ENCODE data around the gene NAB2.

DNA sequence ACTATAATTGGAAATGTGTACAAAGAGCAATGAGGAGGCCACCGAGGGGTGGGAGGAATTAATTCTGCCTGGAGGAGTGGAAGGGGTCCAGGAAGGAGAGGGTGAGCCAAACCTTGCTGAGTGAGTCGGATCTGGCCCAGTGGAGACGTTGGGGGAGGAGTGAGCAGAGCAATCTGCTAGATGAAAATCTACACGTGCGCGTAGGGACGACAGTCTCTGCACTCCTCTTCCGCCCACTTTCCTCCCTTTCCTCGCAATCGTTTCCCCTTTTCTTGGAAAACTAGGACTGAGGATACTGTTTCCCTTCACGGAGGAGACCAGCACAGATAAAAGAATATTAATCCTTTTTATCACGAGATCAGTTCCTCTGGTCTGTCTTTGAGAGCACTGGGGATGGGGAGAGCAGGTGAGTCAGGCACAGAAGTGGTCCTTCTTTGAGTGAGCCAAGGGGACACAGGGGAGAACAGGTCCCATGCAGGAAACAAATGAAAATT is 2.9 kb upstream of the NAB2 start:
- TF ChIP-seq, protein P1, sequence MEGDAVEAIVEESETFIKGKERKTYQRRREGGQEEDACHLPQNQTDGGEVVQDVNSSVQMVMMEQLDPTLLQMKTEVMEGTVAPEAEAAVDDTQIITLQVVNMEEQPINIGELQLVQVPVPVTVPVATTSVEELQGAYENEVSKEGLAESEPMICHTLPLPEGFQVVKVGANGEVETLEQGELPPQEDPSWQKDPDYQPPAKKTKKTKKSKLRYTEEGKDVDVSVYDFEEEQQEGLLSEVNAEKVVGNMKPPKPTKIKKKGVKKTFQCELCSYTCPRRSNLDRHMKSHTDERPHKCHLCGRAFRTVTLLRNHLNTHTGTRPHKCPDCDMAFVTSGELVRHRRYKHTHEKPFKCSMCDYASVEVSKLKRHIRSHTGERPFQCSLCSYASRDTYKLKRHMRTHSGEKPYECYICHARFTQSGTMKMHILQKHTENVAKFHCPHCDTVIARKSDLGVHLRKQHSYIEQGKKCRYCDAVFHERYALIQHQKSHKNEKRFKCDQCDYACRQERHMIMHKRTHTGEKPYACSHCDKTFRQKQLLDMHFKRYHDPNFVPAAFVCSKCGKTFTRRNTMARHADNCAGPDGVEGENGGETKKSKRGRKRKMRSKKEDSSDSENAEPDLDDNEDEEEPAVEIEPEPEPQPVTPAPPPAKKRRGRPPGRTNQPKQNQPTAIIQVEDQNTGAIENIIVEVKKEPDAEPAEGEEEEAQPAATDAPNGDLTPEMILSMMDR (IDR thresholded peaks at IDR 0.05) = no peak
- TF ChIP-seq POLR2A (IDR thresholded peaks at IDR 0.05) = no peak
